Hematopoietic multipotent progenitor cell (in vitro differentiated cells): Measurements from ENCODE around the gene ANGPTL3. TPM values are rescaled to one million over a fixed set of nuclear protein-coding genes. Genes with fewer than 3 reads are reported as not detected.
"Not testable (repeated sequence)": the region's sequence is repeated elsewhere in the genome, so short reads cannot be mapped to it uniquely, and the experiment has no call there.

Source experiments
- DNase-seq, 3 donors: peaks; one replicate each; pipeline ENCODE4 v3.0.0-alpha.2; 2011 to 2015; ENCODE audit warnings: low read depth in 2 of 3, low spot score in 2 of 3
- total RNA-seq: library from RNA; depleted of rRNA; stranded (reverse); fragments of >200 nt; gene quantifications from one replicate; pipeline ENCODE4 v1.2.3, GENCODE V29; 2012

ANGPTL3 gene, protein sequence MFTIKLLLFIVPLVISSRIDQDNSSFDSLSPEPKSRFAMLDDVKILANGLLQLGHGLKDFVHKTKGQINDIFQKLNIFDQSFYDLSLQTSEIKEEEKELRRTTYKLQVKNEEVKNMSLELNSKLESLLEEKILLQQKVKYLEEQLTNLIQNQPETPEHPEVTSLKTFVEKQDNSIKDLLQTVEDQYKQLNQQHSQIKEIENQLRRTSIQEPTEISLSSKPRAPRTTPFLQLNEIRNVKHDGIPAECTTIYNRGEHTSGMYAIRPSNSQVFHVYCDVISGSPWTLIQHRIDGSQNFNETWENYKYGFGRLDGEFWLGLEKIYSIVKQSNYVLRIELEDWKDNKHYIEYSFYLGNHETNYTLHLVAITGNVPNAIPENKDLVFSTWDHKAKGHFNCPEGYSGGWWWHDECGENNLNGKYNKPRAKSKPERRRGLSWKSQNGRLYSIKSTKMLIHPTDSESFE
- total RNA-seq: not detected

DNA sequence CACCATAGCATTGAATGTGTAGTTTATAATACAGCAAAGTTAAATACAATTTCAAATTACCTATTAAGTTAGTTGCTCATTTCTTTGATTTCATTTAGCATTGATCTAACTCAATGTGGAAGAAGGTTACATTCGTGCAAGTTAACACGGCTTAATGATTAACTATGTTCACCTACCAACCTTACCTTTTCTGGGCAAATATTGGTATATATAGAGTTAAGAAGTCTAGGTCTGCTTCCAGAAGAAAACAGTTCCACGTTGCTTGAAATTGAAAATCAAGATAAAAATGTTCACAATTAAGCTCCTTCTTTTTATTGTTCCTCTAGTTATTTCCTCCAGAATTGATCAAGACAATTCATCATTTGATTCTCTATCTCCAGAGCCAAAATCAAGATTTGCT, at the start of gene ANGPTL3:
ANGPTL3 (plus strand) TSS at position 240 of the 400 bp plus-strand sequence; CDS start at position 287, 47 bp downstream.
- DNase-seq: no peak

DNA sequence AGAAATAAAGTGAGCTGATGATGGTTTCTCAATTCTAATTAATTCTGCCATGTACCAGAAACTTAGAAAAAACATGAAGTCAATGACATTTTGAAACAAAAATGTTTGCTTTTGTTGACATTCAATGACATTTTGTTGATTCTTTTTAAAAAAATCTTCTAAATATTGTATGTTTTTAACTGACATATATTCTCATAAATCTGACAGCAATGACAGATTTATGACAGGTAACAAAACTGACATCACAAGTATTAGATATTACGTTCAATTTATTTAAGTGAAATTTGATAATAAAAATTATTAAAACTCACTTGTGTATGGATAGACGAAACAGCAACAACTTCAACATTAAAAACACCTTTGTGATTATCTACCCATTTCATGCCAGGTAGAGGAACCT, 36.0 kb upstream of the ANGPTL3 start:
- DNase-seq: no peak

DNA sequence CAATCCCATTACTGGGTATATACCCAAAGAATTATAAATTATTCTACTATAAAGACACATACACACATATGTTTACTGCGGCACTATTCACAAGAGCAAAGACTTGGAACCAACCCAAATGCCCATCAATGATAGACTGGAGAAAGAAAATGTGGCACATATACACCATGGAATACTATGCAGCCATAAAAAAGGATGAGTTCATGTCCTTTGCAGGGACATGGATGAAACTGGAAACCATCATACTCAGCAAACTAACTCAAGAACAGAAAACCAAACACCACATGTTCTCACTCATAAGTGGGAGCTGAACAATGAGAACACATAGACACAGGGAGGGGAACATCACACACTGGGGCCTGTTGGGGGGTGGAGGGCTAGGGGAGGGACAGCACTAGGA, 30.1 kb upstream of the ANGPTL3 start:
- DNase-seq: not testable (repeated sequence)

DNA sequence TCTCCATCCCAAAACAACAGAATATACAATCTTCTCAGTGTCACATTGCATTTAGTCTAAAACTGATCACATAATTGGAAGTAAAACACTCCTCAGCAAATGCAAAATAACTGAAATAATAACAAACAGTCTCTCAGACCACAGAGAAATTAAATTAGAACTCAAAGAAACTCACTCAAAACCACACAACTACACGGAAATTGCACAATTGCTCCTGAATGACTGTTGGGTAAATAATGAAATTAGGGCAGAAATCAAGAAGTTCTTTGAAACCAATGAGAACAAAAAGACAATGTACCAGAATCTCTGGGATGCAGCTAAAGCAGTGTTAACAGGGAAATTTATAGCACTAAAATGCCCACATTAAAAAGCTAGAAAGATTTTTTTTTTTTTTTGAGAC, 29.4 kb upstream of the ANGPTL3 start:
- DNase-seq: not testable (repeated sequence)

DNA sequence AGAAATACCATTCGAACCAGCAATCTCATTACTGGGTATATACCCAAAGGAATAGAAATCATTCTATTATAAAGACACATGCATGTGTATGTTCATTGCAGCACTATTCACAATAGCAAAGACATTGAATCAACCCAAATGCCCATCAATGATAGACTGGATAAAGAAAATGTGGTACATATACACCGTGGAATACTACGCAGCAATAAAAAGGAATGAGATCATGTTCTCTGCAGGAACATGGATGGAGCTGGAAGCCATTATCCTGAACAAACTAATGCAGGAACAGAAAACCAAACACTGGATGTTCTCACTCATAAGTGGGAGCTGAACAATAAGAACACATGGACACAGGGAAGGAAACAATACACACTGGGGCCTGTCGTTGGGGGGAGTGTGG, 25.8 kb upstream of the ANGPTL3 start:
- not testable (repeated sequence) for DNase-seq

DNA sequence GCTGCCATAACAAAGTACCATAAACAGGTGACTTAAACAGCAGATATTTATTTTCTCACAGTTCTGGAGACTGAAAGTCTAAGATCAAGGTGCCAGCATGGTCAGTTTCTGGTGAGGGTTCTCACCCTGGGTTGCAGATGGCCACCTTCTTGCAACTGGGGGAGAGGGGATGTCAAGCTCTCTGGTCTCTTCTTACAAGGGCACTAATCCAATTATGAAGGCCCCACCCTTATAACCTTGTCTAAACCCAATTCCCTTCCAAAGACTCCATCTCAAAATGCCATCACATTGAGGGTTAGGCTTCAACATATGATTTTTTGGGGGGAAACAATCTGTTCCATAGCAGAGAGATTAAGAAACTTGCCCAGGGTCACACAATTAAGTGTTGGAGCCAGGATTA, 24.8 kb upstream of the ANGPTL3 start:
- DNase-seq: no peak

DNA sequence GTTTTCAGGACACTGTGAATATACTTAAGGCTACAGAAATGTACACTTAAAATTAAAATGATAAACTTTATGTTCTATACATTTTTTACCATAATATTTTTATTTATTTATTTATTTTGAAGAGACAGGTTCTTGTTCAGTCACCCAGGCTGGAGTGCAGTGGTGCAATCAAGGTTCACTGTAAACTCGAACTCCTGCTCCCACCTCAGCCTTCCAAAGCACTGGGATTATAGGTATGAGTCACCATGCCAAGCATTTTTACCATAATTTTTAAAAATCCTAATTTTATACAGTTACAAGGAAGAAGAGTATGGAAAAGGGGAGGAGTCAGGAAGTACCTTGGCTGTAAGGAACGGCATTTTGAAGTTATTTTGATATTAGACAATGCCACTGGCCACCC, 23.6 kb upstream of the ANGPTL3 start:
- no peak for DNase-seq

DNA sequence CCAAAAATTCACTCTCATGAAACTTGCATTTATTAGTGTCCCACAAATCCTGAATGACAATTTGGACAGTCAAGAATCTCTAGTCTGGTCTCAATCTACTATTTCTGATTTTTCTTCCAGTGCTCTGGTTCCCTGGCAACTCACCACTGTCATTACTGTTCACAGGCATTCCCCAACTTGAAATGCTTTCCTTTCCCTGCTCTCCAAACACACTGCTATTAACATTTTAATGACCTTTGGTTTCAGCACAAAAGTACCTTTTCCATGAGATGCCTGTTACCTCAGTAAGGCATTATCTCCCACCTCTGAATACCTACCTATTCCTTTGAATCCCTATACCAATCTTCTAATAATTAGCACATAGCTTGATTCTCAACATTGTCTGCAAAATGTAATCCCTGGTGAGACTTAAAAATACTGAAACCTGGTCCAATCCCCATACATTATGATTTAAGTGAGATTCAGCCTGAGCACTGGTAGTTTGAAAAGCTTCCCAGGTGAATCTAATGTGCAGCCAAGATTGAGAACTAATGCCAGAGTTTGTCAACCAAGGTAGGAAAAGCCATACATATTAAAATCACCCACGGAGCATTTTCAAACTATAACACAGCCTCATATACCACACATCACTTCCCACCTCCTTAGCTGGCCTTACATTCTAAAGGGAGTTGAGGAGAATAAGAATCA, 11.7 kb upstream of the ANGPTL3 start:
- no peak for DNase-seq

DNA sequence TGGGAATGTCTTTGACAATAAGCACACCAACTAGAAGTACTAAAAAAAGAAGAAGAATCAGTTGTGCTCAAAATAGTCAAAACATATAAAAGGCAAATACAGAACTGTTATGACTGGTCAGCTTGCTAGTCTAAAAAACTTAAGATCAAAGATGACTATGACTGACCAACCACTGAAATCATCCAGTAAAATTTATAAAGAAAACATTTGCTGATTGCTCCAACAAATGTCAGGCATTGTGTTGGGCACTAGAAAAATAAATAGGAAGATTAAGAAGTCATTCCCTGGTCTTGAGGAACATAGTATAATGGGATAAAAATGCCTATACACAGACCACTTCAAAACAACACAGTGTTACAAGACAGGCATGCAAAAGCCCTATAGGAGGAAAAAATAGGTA, 9.3 kb upstream of the ANGPTL3 start:
- DNase-seq: no peak

DNA sequence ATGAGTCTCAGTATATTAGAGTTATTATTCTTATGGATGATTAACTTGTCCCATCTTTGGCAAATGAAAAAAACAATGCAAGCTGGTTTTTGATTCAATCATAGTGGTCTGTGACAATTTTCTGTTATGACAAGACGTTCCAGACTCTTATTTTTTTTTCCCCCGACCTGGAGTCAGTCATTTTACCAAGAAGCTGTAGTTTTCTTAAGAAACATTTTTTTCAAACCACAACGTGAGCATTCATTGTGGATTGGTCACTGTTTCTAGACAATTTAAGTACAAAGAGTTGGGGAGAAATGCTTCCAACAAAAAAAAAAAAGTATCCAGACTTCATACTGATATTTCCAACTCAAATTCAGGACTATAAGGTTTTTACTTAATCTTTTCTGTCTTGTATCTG, 8.0 kb upstream of the ANGPTL3 start:
- no peak for DNase-seq

DNA sequence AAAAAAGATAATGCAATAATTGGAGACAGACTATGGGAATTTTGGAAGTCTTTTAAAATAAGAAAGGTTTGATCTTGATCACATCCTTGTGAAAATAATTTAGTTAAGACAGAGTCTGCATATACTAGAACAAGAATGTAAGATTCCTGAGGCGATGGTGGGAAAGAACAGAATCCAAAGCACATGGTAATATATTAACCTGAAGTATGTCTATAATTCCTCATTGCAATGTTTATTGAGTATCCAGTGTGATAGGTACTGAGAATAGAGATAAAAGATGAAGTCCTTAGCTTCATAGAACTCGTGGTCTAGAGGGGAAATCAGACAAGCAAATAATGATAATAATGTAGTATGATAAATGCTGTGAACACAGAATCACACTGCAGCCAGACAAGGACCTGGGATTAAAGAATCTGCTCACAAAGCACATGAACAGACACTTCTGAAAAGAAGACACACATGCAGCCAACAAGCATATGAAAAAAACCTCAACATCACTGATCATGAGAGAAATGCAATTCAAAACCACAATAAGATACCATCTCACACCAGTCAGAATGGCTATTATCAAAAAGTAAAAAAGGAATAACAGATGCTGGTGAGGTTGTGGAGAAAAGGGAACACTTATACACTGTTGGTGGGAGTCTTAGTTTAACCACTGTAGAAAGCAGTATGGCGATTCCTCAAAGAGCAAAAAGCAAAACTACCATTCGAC, 6.9 kb upstream of the ANGPTL3 start:
- no peak for DNase-seq

DNA sequence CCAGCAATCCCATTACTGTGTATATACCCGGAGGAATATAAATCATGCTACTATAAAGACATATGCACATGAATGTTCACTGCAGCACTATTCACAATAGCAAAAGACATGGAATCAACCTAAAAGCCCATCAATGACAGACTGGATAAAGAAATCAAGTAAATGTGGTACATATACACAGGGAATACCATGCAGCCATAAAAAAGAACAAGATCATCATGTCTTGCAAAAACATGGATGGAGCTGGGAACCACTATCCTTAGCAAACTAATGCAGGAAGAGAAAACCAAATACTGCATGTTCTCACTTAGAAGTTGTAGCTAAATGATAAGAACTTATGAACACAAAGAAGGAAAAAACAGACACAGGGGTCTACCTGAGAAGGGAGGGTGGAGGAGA, 6.4 kb upstream of the ANGPTL3 start:
- DNase-seq: no peak

DNA sequence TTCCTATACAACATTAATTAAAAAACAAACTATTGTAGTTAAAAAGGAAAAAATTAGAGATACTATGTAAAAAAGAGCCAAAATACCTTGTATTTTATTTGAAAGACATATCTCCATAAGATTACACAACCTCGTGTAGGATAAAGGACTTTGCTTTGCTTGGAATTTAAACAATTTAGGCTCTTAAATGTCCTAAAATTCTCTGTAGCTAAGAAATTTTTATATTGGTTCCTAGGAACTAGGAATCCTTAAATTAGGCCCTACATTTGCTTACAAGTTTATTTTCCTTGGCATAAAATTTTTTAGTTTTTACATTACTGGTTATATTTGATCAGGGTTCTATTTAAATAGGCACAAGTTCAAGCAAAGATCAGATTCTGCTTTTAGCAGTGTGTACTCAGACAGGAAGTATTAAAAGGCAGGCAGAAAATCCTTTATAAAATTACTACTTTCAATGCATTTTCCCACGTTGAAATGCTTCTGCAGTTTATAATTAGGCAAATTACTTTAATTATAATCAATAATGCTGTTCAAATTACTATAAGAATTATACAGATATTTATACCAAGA, 3.4 kb upstream of the ANGPTL3 start:
- DNase-seq: no peak

DNA sequence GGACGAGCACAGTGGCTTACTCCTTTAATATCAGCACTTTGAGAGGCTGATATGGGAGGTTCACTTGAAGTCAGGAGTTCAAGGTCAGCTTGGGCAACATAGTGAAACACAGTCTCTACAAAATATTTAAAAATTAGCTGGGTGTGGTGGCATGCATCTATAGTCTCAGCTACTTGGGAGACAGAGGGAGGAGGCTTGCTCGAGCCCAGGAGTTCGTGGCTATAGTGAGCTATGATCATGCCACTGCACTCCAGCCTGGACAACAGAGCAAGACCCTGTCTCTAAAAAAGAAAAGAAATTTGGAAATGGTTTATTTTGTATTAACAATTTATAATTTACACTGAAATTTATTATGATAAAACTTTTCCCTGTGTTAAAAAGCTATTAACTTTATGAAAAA, 1.7 kb upstream of the ANGPTL3 start:
- no peak for DNase-seq

DNA sequence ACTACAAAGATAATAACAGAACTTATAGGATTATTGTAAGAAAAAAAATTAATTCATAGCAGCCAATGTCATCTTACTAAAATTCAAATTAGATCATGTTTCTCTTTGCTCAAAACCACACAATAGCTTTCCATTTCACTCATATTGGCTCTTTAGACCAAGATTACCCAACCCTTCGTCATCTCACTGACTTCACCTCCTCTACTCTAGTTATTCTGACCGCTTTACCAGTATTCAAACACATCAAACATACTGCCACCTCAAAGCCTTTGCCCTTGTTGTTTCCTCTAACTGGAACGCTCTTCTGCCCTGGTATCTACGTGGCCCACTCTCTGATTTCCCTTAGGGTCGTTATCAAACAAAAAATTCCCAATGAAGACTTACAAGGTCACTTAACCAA, 1.7 kb downstream of the ANGPTL3 start:
- no peak for DNase-seq

DNA sequence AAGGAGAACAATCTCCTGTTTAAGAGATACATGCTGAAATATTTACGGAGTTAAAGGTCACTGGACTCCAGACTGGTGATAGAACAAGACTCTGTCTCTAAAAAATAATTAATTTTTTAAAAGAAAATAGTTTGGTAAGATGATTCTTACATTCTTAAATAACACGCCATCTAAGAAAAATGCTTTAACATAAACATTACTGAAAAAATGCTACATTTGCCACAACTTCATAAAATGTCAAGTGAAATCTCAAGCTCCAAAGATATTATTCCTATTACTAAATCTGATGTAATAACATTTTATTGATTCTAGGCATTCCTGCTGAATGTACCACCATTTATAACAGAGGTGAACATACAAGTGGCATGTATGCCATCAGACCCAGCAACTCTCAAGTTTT, 4.1 kb downstream of the ANGPTL3 start:
- DNase-seq: no peak

DNA sequence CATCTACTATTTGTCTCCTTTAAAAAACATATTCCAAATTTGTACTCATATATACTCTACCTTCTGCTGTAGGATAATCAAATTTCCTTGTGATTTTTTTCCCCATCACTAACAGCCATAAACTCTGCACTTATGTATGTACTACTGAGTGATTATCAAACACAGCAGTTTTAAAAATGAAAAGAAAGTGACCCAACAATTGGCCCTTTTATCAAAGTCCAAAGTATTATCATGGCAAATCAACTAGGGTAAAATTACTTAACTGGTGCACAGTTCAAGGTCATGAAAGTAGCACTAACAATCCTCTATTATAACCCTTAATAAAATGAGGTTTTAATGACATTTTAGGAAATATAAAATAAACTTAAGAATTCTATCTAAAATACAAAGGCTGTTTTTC, 11.6 kb downstream of the ANGPTL3 start:
- no peak for DNase-seq

DNA sequence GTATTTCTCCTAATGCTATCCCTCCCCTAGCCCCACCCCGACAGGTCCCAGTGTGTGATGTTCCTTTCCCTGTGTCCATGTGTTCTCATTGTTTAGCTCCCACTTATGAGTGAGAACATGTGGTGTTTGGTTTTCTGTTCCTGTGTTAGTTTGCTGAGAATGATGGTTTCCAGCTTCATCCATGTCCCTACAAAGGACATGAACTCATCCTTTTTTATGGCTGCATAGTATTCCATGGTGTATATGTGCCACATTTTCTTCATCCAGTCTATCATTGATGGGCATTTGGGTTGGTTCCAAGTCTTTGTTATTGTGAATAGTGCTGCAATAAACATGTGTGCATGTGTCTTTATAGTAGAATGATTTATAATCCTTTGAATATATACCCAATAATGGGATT, 13.3 kb downstream of the ANGPTL3 start:
- DNase-seq: not testable (repeated sequence)

DNA sequence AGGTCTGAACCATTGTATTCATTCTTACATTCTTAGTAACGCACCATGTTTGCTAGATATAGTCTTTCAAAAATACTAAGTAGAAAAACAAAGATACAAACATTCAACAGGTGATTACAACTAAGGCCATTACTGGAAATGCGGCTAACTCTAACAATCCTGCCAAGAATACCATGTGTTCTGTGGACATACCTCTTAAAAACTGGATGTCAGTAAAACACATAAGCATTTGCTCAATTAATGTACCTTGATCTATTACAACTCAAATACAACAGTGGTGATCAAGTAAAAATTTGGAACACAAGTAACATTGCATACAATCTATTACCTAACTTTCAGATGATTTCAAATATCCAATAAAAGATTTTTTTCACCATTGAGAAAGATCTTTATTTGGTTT, 15.4 kb downstream of the ANGPTL3 start:
- no peak for DNase-seq

DNA sequence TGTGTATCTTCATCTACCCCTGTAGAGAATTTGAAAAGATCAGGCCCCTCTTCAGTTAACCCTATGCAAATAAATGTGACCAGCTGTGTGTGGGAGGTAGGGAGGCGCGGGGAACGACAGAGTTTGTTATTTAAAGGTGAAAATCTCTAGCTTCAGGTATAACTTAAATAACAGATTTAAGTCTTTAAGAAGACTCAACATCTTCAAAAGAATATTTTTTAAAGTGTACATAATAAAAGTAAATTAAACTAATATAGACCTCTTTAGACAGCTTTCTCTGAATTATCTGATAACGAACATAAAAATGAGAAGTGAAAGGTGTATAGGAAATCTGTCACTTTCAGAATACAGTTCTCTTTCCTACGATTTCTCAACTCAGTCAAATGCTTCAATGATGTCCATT, 16.0 kb downstream of the ANGPTL3 start:
- no peak for DNase-seq

DNA sequence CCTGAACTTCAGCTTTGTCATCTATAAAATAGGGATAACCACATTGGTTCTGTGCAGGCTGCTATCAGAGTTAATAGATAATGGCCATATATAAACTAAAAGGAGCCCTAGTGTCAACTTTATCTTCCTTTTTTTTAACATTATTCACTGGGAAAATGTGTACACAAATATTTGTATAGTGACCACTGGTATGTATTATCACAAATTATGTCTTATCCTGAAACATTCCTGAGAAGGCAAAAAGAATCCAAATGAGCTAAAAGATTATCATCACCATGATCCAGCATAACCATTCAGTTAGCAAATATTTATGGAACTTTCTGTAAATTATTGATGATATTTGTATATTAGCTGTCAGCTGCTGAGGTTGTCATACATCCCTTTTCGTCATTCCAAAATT, 16.6 kb downstream of the ANGPTL3 start:
- no peak for DNase-seq
